Stimulated activated naive CD4-positive, alpha-beta T cell (primary cell): ENCODE measurements around the gene SDK2.
A peak's percentile ranks its signal among the peaks of the same experiment; 100 is the strongest.

Experiments used
- DNase-seq, 6 experiments: peaks; one replicate each; lab custom pipeline; 2025; lab: John Stamatoyannopoulos, UW

The SDK2 gene

DNA sequence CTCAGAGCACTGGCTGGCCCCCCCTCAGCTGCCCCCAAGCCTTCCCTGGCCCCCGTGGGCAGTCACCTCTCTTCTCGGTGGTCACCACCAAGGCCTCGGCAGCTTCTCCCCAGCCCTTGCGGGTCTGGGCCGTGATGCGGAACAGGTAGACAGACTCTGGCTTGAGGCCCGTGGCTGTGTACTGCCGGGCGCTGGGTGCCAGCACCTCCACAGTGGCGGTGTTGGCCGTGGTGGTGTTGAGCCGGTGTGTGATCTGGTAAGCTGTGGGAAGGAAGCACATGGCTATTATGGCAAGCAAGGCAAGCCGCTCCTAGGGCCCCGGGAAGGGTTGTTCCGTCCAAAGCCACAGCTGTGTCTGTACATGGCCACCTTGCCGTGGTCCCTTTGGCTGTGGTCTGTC, 254.0 kb downstream of the SDK2 start:
- no peak for DNase-seq

DNA sequence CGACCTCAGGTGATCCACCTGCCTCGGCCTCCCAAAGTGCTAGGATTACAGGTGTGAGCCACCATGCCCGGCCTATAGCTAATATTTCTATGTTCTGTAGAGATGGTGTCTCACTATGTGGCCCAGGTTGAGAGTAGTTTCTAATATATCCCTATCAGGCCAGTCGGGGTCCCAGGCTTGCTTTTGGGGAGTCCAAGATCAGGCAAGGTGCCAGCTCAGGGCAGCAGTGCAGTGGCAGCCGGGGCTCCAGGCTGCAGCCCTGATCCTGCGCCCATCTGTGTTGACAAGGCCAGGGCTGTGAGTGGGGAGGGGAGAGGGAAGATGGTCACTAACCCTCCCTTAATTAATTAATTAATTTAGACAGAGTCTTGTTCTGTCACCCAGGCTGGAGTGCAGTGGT, 254.8 kb downstream of the SDK2 start:
- DNase-seq: no peak

DNA sequence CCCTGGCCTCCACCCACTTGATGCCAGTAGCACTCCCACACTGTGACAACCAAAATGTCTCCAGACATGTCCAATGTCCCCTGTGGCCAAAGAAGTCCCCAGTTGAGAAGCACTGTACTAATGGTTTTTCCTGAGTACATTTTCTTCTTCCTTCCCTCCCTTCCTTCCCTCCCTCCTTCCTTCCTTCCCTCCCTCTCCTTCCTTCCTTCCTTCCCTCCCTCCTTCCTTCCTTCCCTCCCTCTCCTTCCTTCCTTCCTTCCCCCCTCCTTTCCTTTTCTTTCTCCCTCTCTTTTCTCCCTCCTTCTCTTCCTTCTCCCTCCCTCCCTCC, 255.7 kb downstream of the SDK2 start:
- no peak for DNase-seq

DNA sequence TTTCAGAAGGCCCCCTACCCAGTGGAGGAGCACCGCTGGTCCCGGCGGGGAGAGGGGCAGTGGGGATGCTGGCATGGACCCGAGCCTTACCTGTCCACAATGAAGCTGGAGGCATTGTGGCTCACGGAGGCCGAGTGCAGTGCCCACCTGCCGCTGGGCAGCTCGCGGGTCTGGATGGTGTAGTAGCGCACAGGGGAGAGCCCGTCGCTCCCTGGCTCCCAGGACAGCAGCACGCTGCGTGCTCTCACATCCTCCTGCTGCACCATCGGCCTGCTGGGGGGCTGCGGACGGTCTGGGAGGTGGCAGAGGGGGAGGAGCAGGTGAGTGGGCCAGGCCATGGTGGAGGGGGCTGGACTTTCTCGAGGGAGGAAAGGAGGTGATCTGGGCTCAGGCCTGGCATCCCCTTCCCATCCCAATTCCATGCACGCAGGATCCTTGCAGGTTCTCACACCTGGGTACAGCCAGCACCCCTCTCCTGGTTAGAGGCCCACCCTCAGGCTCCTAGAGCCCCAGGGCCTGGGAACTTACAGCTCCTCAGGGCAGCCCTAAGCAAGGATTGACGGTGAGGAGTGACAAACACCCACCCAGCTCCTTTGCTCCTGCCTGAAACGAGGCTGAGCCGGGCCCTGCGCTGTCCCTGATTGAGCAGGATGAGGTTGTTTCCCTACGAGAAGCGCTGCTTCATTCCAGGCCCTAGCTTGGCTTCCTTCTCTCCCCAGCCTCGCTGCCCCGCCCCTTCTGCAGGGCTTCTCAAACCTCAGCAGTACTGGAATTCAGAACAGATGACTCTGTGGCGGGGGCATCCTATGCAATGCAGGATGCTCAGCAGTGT, 256.3 kb downstream of the SDK2 start:
- no peak for DNase-seq

DNA sequence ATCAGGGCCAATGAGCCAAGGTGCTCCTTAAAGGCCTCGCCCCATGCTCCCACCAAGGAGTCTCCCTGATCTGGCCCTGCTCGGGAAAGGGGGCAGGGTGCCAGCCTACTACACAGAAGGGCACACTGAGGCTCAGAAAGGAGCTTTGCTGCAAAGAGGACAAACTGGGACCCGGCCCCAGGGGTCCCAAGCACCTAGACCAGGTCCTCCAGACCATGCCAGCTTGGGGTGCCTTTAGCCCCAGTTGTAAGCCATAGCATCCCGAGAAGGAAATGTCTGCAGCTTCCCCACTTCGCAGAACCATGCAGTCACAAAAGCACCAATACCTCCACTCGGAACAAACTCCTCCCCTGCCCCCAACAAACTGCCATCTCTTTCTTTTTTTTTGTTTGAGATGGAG, 257.7 kb downstream of the SDK2 start:
- no peak for DNase-seq

DNA sequence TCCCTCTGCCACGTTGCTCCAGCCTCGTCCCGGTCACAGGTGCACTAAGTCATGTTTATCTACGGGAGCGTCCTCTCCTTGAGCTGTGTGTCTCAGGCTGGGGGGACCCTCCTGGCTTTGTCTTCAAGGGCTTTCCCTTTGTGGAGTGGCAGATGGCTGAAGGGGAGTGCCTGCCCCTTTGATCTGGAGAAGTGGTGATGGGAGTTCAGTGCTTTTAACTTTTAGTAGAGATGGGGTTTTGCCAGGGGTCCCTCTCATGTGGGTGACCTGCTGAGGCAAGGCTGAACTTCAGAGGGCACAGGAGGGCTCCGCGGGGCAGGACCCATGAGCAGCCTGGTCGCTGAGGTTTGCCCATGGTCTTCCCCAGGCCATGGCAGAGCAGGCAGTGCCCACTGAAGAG, 259.3 kb downstream of the SDK2 start:
- no peak for DNase-seq

DNA sequence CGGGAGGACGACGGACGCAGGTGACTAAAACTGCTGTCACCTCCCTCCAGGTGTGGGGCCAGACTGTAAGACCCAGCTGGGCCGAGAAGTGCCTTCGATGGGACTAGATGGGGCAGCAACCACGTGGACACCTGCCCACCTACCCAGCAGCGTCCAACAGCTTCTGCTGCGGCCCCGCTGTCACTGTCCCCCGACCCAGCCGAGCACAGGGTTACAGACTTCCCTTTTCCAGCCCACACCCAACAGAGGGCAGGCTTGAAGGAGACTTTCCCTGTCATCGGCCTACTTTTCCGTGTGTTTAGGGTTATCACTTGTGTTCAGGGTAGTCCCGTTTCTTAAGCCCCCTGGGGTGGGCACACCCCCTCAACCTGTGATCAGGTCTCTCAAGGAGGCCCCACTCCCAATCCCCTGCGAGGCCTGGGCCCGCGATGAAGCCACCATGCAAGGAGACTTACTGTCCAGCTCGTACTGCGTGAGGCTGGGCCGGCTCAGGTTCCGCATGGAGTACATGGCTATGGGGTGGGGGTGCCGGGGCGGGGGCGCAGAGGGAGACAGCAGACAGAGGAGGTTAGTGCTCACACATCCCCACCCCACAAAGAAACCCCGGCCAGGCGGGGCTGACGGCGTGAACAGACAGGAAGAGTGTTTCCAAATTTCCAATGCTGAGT, 263.7 kb downstream of the SDK2 start:
- DNase-seq: no peak

GRCh38 chr17:73379826-73380225, 264.4 kb downstream of the SDK2 start:
- DNase-seq: no peak

DNA sequence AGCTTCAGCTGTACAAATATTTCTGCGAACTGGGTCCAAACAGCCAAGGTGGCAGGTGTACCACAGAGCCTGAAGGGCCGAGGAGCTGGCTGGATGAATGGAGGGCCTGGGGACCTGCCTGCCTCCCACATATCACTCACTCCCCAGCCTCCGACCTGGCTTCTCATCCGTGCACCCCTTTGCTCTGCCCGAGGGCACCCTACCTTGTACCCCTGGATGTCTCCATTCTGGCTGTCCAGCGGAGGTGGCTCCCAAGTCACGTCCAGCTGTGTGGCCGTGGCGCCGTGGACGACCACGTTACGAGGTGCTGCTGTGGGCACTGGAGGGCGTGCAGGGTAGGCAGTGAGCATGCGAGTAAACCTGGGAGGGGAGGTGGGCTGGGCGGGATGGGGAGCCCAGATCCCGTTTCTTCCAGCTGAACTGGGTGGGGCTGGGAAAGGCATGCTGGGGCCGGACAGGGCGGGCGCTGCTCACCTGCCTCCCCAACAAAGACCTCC, 265.2 kb downstream of the SDK2 start:
- no peak for DNase-seq

- DNase-seq: no peak
Observed at GRCh38 chr17:73376636-73377035, 267.6 kb downstream of the SDK2 start.

GRCh38 chr17:73376152-73376551, 268.1 kb downstream of the SDK2 start:
- no peak for DNase-seq

- DNase-seq: no peak
Observed at GRCh38 chr17:73371836-73372235, 272.4 kb downstream of the SDK2 start.

DNA sequence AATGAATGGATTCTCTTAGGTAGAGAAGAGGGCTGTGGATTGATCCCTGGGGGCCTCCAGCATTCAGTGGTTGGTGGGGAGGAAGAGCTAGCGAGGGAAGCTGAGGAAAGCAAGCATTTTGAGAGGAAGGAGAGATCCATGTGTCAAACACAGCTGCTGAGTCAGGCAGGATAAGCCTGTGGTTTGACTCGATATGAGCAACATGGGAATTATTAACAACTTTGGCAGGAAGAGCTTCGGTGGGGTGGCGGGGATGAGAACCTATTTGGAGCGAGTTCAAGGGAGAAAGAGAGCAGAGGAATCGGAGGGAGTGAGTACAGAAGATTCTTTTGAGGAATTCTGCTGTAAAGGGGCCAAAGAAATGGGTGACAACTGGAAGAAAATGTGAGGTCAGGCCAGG, 273.0 kb downstream of the SDK2 start:
- no peak for DNase-seq

DNA sequence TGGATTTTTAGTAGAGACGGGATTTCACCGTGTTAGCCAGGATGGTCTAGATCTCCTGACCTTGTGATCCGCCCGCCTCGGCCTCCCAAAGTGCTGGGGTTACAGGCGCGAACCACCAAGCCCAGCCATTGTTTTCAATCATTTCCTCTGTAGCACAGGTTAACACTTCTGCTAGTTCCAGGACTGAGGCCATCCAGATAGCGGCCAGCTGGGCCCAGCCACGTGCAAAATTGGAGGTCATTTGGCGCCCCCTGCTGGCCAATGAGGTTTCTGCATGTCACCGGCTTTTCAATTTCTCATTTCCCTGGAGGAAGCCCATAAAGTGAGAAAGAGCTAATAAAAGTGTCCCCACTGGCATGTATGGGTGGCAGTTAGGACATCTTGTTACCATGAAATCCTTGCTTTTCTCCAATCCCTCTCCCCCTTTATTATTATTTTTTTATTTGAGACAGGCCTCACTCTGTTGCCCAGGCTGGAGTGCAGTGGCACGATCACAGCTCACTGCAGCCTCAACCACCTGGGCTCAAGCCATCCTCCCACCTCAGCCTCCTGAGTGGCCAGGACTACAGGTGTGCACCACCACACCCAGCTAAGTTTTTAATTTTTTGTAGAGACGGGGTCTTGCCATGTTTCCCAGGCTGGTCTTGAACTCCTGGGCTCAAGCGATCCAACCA, 274.3 kb downstream of the SDK2 start:
- DNase-seq: peak; percentile 32 to 83 (median 68)

- DNase-seq: no peak
Observed at GRCh38 chr17:73369111-73369521, 275.1 kb downstream of the SDK2 start.

DNA sequence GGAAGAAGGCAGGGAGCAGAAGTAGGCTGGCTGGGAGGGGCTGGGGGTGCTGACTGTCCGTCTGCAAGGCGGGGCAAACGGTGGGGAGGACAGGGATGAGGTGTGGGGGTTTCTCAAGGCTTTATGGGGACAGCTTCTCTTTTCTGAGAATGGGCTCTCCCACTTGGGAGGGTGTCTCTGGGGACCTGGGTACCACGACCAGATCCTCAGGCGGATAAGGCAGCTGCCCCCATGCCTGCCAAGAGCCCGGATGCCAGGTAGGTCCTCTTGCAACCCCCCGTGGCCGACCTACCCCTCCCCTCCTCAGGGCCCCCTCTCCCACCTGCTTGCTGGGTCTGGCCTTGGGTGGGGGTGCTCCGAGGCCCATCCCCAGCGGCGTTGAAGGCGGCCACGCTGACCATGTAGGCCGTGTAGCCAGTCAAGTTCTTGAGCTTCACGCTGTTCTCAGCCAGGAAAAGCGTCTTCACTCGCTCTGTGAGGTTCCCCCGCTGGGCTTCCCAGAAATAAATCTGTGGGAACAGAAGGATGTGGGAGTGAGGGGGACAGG, 276.1 kb downstream of the SDK2 start:
- no peak for DNase-seq

DNA sequence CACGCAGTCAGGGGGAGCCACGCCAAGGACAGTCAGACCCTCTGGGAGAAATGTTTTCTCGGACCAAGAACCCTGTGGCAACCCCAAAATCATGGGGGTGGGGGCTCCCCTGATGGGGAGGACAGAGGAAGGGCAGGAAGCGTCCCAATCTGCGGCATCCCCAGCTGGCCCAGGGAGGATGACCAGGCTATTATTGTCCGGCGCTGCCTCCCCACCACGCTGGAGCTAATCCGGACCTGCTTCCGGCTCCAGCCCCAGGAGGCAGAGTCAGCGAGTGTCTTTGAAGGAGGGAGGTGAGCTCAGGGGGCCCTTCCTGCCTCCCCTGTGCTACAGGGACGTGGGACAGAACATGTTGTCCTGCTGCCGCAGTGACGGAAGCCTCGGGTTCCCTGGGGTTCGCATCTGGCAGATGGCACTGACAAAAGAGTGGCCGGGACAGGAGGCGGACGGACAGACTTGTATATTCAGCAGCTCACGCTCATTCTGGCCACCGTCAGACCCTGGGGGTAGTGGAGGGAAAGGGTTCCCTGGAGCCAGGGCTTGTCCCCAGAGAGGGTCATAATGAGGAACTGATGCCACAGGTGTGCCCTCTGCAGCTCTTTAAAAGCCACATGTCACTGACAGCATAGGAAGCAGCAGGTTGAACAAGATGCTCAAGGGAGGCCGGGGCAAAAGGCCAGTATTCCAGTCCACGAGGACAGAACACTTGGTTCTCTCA, 278.2 kb downstream of the SDK2 start:
- no peak for DNase-seq

DNA sequence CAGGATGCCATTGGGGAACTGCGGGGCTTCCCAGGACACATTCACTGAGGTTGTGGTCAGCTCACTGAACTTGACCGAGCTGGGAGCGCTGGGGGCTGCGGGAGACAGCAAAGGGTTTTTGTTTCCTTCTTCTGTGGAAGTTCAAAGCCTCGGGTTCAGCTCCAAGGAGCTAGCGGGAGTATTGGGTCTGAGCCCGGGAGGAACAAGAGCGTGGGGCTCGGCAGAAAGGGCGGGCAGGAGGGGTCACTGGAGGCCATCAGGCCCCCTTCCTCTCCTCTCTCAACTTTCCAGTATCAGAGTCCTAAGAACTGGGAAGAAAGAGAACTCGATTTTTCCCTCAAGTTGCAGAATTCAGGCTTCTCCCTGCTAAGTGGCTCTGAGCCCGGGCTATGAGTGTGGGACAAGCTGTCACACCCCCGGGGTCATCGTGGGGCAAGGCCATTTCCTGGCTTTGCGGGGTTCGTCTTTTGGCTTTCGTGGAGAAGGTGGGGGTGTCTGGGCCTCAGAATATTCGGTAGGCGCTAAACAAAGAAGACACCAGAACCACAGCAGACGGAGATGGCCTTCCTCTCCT, 278.9 kb downstream of the SDK2 start:
- no peak for DNase-seq

DNA sequence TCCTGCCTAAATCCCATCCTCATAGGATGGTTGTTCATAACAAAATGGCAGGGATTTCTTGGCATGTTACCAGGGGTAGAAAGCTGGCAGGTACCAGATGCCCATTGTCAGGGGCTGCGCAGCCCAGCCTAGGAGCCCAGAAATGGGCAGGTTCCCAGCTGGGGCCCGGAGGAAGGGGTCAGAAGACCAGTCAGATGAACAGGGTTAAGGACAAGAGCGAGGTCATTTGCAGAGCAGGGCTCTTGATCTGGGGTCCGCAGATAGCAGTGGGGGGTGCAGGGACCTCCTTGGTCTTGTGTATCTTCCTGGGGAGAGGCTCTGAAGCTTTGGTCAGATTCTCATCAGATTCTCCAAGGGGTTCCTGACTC, 280.1 kb downstream of the SDK2 start:
- DNase-seq: no peak

DNA sequence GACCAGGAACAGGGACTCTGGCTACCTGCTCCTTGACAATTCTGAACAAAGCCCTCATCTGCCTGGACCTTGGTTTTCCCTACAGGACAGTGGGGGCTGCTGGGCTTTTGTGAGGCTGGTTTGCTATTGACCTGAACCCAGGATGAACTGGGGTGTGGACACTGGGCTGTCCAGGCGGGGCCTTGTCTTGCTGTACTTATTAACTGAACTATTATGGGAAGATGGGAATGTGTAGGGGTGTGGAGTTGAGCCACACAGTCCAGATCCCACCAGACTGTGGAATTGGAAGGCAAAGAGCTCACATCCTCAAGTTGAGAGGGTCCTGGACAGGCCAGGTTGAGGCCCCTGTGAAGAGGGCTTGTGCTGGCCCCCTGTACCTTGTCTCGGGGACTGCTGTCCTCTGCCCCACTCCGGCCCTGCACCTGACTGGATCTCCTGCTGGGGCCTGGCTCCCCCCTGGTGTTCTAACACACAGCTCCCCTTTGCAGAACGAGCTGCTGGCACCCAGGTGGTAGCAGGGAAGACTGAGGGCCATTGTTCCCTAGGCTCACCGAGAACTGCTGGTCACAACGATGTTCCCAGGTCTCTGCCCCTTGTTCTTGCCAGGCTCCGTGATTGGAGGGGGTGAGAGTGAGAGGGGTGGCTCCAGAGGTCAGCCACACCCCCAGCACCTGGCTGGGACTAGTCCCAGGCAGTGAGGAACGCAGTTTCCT, 280.6 kb downstream of the SDK2 start:
- no peak for DNase-seq

DNA sequence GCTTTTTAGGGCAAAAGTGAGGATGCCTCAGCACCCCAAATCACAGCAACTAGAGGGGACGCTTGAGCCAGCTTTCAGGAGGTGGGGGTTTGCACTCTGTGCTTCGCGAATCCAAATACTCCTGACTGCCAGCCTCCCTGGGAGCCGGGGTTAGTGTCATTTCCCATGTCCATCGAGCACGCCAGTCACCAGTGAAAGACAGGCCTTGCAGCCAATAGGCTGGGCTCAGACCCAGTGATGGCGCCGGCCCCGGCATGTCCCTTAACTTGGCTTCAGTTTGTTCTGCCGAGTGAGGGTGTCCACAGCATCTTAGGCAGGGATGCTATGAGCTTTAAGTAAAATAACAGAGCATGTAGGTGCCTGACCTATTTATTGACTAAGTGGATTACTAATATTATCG, 281.5 kb downstream of the SDK2 start:
- DNase-seq: no peak
